ENCODE data around the gene CABP1.
"Not testable (repeated sequence)": the region's sequence is repeated elsewhere in the genome, so short reads cannot be mapped to it uniquely, and the experiment has no call there.

The CABP1 gene

GRCh38 chr12:120668091-120668867 lies 27.9 kb downstream of the CABP1 start:
- no peak for DNase-seq (ENCODE audit: low read depth)

- no peak for DNase-seq (ENCODE audit: low read depth)
These were observed 28.7 kb downstream of the CABP1 start for GRCh38 chr12:120668868-120669840.

DNA sequence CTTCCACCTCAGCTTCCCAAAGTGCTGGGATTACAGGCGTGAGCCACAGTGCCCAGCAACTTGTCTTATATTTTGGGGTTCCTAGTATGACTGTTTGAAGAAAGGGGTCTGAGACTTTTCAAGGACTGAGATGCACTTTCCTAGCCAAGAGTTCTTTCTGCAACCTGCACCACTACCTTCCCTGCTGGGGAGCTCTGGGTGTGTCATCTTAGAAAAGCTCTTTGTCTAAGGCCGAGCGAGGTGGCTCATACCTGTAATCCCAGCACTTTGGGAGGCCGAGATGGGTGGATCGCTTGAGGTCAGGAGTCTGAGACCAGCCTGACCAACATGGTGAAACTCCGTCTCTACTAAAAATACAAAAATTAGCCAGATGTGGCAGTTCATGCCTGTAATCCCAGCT lies 29.8 kb downstream of the CABP1 start:
- DNase-seq (ENCODE audit: low read depth) = not testable (repeated sequence)

DNA sequence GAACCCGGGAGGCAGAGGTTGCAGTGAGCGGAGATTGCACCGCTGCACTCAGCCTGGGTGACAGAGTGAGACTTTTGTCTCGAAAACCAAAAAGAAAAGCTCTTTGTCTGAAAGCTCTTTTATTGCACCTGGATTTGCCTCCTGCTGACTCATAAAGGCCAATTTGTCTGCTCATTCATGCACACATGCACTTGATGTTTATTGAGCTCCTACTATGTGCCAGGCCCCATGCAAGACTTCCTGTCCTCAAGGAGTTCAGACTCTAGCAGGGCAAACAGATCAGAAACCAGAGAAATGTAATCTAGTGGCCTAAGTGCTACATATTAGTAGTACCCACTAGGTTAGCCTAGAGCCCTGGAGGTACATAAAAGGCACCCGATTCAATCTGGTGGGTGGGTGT lies 30.2 kb downstream of the CABP1 start:
- DNase-seq (ENCODE audit: low read depth) = no peak

- no peak for DNase-seq (ENCODE audit: low read depth)
These were observed 33.7 kb downstream of the CABP1 start for GRCh38 chr12:120674097-120674636.

- DNase-seq (ENCODE audit: low read depth) = no peak
These were observed 37.5 kb downstream of the CABP1 start for GRCh38 chr12:120677765-120678473.

GRCh38 chr12:120678572-120678971 lies 38.1 kb downstream of the CABP1 start:
- no peak for DNase-seq (ENCODE audit: low read depth)

DNA sequence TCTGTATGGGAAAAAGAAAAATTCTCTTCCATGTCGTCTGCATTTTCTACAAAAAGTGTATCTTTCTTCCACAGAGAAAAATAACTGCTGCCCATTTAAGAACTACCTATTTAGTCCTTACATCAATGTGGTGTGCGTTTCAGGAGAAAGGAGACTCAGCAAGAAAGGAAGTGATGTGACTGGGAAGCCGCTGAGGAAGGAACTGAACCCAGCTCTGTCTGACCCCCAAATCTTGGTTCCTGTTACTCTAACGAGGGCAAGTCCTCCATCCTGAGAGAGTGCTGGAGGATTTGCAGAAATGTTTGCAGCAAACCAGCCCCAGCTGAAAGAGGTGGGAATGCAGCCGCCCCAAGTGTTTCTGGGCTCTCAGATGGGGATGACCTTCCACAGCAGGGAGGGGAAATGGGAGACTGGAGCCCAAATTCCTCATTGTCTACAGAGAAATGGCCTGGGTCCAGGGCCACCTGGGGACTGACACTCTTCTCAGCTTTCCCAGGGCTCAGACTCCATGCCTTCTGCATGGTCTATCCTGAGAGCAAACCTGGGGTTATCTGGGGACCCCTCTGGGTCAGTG lies 39.8 kb downstream of the CABP1 start:
- DNase-seq (ENCODE audit: low read depth) = no peak

- DNase-seq (ENCODE audit: low read depth) = no peak
These were observed 44.1 kb downstream of the CABP1 start for GRCh38 chr12:120684523-120684932.

GRCh38 chr12:120685522-120685921 lies 45.1 kb downstream of the CABP1 start:
- DNase-seq (ENCODE audit: low read depth) = no peak

DNA sequence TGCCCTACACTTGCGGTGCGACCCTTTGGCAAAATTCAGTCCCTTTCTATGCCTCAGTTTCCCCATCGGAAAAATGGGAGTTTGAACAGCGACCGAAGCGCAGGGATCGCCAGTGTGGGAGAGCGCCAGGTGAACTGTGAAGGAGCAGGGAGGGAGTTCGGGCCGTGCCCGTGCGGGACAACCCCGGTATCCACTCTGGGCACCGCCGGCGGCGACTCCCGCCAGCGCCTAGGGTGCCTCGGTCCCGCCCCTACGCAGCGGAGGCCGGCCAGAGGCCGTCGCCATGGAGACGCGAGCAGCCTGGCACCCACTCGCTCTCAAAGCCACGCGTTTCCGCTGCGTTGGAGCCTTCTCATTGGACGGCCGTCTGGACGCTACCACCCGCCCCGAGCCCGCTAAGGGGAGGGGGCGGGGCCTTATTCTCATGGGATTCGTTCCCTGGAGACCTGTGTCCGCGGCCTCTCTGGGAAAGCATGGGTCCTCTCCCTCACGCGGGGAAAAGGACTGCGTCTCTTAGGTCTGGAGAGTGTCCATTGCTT lies 45.8 kb downstream of the CABP1 start:
- peak; percentile 94 for DNase-seq (ENCODE audit: low read depth)

- DNase-seq (ENCODE audit: low read depth) = peak; percentile 99
These were observed 46.5 kb downstream of the CABP1 start, which contains the start of gene MLEC for GRCh38 chr12:120686690-120687577. Gene MLEC, plus strand, starts transcription at chr12:120687149. Its CDS starts 148 bp downstream, at chr12:120687297.

- DNase-seq (ENCODE audit: low read depth) = no peak
These were observed 47.3 kb downstream of the CABP1 start for GRCh38 chr12:120687578-120688289.

DNA sequence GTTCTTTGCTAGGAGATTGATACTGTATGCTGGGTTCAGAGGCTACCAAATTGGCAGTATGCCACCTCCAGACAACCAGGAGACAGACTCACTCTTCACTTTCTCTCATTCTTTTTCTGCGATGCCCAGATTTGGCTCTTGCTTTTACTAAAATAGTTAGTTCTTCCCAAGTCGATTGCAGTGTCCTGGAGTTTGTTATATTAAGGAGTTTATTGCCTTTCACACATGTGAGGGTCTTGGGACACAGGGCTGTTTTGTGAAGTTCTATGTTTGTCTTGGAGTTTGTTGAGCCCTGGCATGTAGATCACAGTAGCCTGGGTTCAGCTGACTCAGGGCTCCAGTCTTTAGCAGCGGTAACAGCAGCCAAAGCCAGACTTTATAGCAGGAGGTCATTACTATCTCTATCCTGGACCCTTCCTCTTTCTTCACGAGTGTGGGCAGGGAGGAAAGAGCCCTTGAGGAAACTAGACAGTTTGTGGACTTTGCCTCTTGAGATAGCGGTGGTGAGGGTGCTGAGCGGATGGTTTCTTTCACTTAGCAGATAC lies 48.2 kb downstream of the CABP1 start:
- no peak for DNase-seq (ENCODE audit: low read depth)

- no peak for DNase-seq (ENCODE audit: low read depth)
These were observed 49.1 kb downstream of the CABP1 start for GRCh38 chr12:120689397-120690082.

- no peak for DNase-seq (ENCODE audit: low read depth)
These were observed 49.6 kb downstream of the CABP1 start for GRCh38 chr12:120690083-120690450.

GRCh38 chr12:120690978-120691377 lies 50.6 kb downstream of the CABP1 start:
- DNase-seq (ENCODE audit: low read depth) = no peak

- no peak for DNase-seq (ENCODE audit: low read depth)
These were observed 52.2 kb downstream of the CABP1 start for GRCh38 chr12:120692524-120693033.
